NB4 (cell line): ENCODE measurements around the gene LDHAL6B.

Source experiments
- MYC ChIP-seq: IDR thresholded peaks from 2 replicates; pipeline ENCODE4 v1.6.1; 2011; ENCODE audit warnings: low read depth, low read length
- TF ChIP-seq, protein P1 (sequence below): IDR thresholded peaks from one replicate; pipeline ENCODE4 v1.5.1; 2012; ENCODE audit warnings: low read depth, low read length

DNA sequence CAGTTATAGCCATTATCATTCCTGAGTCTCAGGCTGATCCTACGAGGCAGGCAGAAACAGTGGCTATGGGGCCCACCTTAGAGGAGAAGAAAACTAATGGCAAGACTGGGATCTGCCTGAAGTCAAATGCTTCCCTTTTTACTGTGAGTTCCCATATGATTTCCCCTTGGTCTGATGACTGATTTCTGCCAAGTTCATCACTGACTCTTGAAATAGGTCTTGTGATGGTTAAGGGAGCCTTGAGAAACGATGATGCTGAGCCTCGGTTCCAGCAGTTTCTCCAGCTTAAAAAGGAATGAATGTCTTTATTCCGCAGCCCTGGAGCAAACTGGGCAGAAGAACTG lies 29.4 kb upstream of the LDHAL6B start:
- TF ChIP-seq, protein P1, sequence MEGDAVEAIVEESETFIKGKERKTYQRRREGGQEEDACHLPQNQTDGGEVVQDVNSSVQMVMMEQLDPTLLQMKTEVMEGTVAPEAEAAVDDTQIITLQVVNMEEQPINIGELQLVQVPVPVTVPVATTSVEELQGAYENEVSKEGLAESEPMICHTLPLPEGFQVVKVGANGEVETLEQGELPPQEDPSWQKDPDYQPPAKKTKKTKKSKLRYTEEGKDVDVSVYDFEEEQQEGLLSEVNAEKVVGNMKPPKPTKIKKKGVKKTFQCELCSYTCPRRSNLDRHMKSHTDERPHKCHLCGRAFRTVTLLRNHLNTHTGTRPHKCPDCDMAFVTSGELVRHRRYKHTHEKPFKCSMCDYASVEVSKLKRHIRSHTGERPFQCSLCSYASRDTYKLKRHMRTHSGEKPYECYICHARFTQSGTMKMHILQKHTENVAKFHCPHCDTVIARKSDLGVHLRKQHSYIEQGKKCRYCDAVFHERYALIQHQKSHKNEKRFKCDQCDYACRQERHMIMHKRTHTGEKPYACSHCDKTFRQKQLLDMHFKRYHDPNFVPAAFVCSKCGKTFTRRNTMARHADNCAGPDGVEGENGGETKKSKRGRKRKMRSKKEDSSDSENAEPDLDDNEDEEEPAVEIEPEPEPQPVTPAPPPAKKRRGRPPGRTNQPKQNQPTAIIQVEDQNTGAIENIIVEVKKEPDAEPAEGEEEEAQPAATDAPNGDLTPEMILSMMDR = no peak
- no peak for TF ChIP-seq MYC
